GM18867 (cell line): ENCODE data around the gene STXBP5.

Experiments used
- ATAC-seq: cut with Tn5 transposase; IDR thresholded peaks from one replicate; pipeline ENCODE4 v1.9.1; 2021; ENCODE audit warnings: mild to moderate bottlenecking, moderate library complexity; ENCODE audit not compliant: unreplicated experiment

The STXBP5 gene

GRCh38 chr6:147204060-147204785 is at the start of gene STXBP5:
Gene STXBP5, plus strand, starts transcription at chr6:147204417. Its CDS starts 116 bp downstream, at chr6:147204533.
- peak; percentile 34 for ATAC-seq

GRCh38 chr6:147154454-147154853 is 49.8 kb upstream of the STXBP5 start:
- ATAC-seq = no peak

GRCh38 chr6:147156218-147156617 is 48.0 kb upstream of the STXBP5 start:
- no peak for ATAC-seq

DNA sequence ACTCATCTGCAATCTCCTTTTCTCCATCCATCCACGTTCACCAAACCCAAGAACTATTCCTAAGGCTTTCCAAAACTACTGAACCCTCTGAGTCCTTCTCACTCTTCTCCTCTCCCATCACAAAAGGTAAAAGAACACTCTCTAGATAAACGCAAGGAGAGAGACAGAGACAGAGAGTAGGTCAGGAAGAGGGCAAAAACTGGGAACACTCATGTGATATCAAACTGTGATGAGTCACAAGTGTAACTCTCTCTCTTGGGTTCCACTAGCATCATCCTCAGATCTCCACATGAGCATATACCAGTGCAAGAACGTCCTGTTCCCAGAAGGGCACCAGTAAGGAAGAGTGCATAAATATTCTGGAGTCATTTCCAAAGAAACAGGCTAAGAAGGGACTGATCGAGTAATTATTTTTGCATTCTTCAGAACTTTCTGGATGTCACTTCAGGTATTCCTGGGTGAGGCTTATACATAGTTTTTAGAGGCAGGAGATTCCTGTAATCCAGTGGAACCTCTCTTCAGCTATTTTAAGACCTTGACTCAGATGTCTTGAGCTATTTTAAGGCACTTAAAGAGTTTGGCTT is 47.3 kb upstream of the STXBP5 start:
- ATAC-seq = no peak

GRCh38 chr6:147157930-147158329 is 46.3 kb upstream of the STXBP5 start:
- no peak for ATAC-seq

DNA sequence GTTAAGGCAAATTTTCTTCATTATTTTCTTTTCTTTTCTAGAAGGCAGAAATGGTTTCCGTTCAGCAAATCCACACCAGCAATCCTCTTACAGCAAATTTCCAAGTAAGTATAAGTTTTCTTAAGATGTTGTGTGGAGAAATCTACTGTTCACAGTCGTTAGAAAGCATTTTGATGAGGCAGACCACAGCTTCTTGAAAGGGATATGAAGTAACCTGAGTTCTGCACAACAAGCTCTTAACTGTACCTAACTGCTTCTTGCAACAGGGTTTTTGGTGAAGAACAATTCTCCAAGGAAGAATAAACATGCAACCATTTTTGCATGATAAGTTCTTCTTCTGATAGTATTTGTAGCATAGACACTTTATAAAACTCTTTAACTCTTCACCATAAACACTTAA is 45.3 kb upstream of the STXBP5 start:
- ATAC-seq = no peak

DNA sequence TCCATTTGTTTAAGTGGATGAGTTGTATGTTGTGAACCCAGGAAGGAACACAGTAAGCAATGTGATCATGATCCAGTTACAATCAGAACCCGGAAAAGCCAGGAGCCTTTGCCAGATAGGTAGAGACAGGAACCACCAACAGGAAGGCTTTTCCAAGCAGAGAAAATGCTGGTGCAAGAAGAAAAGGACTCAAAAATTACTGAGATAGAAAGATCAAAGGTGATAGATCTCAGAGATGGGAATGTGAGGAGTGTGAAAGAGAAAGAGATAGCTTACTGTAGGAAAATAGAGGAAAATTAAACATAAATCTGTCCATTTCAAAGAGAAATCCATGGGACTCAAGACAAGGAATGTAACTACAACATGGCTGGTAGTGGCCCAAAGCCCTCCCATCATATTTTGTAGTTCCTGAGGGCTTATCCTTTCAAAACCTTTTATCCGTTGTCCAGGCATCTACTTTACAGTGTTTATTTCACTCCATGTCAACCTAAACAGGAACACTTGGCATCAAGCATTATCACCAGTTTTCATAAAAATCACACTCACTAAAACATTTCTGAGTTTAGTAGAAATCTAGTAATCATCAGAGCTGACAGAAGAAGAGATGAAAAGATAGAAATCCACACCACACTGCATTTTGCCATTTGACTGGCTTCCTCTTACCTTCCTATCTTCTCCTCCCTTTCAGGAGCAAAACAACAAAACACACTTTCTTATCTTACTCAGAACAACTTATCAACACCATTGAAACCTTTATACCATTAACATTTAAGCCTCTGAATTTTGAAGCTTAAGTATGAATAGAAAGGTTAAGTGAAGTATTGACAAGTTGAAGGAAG is 44.5 kb upstream of the STXBP5 start:
- no peak for ATAC-seq

GRCh38 chr6:147160593-147160992 is 43.6 kb upstream of the STXBP5 start:
- ATAC-seq = no peak

DNA sequence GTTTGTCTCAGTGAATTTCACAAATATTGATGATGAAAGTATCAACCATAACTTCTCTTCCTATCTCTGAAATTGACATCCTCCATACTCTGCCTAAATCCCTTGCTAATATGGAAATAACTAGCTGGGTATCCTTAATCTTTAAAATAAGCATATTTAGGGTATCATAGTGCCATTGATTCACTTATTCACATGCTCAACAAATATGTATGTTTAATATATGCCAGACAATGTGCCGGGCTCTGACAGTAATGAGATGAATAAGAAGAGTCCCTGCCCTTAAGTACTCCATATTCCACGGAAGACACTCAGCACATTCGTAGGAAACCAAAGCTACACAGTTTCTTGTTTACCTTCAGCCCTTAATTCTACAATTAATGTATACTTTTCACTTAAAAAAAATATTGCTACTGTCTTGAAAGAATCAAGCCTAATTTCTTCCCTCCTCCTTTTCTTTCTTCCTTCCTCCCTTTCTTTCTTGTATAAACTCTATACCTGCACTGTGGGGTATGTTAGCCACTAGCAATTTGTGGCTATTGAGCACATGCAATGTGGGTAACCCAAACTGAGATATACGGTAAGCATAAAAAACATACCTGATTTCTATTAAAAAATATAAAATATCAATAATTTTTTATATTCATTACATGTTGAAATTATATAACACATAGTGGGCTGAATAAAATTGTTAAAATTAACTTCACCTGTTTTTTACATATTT is 42.8 kb upstream of the STXBP5 start:
- no peak for ATAC-seq

- no peak for ATAC-seq
Measured at GRCh38 chr6:147161974-147162495, 42.2 kb upstream of the STXBP5 start.

- no peak for ATAC-seq
Measured at GRCh38 chr6:147164761-147165160, 39.5 kb upstream of the STXBP5 start.

DNA sequence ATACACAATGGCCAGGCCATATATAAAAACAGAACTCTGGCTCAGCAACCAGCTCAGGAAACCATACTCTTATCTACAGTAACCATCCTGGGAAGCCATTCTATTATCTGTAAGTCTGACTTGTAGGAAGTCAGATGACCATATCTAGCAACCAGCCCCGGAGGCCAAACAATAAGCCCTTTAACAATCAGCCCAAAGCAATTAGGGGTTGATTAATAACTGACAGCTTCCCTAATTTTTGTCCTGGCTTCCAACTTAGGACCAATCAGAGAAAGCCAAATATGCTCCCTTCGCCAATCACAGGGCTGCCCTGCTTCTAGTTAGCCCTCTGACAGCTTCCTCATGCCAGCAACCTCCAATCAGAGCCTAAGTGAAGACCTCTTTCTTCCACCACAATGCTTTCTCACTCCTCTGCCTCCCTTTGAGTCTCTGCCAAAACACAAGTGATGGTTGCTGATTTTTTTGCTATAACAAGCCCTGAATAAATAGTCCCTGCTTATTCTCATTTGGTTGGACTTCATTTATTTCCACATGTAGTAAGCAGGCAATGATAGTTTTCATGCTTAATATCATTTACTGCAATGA is 37.8 kb upstream of the STXBP5 start:
- no peak for ATAC-seq

- ATAC-seq = no peak
Measured at GRCh38 chr6:147166992-147167391, 37.2 kb upstream of the STXBP5 start.

DNA sequence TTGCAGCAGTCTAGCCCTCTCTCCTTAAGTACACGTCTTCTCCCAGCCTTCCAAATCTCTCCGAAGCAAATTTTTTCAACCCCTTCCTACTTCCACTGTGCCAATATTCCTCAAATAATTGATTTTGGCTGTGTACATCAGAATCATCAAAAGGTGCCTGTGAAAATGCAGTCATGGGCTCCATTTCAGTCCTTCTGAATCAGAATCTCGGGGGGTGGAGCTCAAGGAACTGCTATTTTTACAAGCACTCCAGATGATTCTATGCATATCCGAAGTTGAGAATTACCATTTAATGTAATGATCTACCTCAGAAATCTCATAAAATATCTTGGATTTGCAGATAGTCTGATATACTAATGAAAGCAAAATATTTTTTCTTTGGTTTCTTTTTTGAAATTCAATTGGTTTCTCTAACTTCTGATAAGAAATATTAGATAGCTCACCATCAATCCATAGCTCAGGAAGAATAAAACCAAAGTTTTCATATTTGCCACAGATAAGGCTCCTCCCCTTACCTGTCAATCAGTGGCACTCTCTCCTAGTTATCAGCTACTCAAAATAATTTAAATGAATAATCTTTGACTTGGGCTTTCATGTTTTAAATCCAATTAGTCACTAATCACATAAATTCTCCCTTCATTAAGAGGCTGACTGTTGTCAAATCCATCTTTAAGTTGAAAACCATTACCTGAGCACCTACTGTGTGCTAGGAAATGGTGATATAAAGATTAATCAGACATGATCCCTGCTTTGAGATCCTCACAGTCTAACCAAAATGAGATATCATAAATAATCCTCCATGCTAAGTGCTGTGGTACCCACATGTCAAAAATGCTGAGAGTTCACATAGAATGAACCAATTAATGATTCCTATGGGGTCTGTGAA is 36.4 kb upstream of the STXBP5 start:
- ATAC-seq = no peak

GRCh38 chr6:147169529-147169928 is 34.7 kb upstream of the STXBP5 start:
- no peak for ATAC-seq

DNA sequence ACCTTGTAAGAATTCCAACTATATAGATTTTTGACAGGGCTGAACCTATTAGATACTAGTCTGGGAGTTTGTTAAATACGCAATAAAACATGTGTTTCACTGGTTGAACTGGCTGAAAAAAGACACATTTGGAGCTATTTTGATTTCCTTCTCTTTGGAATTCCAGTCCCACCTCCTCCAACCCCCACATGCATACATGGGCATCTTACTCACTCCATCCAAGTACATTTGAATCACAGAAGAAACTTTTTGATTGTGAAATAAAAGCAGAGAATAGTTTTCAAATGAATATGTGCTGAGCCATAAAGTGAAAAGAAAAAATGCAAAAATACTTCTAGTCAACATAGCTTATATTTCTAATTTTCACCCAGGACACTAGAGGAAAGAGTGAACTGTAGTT is 33.9 kb upstream of the STXBP5 start:
- no peak for ATAC-seq

DNA sequence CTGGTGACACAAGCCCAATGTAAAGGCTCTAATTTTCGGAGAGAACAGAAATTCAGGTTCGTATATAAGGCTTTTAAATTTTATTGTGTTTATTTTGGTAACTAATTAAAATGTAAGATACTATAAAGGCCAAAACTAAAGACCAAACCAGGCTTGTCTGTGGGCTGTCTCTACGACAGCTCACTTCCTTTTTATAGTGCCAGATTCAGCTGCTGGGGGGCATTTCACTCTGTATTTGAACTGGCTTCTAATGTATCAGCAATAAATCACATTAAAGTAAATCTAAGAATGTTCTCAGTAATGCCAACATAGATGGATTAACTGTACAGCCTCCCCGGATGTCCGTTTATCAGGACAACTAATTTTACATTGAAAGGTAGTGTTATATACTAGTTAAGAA is 31.1 kb upstream of the STXBP5 start:
- no peak for ATAC-seq

GRCh38 chr6:147173675-147174308 is 30.4 kb upstream of the STXBP5 start:
- ATAC-seq = no peak

DNA sequence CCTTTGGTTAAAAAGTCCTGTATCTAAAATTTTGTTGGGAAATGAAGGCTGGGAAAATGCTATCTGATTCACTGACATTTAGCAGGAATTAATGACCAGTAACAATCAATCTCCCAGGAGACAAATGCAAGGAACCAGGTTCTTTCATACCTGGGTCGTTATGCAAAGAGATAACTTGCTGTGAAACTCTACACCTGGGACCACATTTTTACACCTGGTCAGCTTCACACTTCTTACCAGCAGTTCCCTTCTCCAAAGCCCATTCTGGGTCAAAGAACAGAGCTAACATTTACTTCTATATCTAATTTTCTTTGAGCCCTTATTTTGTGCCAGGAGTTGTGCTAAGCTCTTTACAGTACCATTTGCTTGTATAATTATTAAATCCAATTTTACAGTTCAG is 27.4 kb upstream of the STXBP5 start:
- no peak for ATAC-seq
